Kidney (tissue), 14 donors: ENCODE measurements around the gene RNF141. TPM values are rescaled to one million over a fixed set of nuclear protein-coding genes. Genes with fewer than 3 reads are reported as not detected.

Experiments
- DNase-seq, 5 donors: peaks; one replicate each; pipeline ENCODE4 v3.0.0-alpha.2; 2013 to 2020
- FAIRE-seq: peaks from 2 replicates; lab custom pipeline; 2012; peaks lifted over from hg19 to GRCh38; lab: Jason Lieb, UNC
- H3K27ac ChIP-seq, 2 donors: one replicate each; pipeline ENCODE4 v1.7.0; 2013; ENCODE audit warnings: low read depth in 2 of 2, low read length in 2 of 2, inconsistent platforms in 1 of 2
- H3K27me3 ChIP-seq: one replicate; pipeline ENCODE4 v1.7.1; 2013; ENCODE audit warnings: low read length, inconsistent platforms; ENCODE audit not compliant: control insufficient read depth, insufficient read depth
- H3K36me3 ChIP-seq, 3 donors: one replicate each; pipeline versions ENCODE4 v1.7.0 to v1.7.1; 2013; ENCODE audit warnings: low read length in 3 of 3, control low read depth in 1 of 3, inconsistent platforms in 1 of 3; ENCODE audit not compliant: insufficient read depth in 3 of 3, control insufficient read depth in 2 of 3
- H3K4me1 ChIP-seq, 3 donors: one replicate each; pipeline versions ENCODE4 v1.7.0 to v1.7.1; 2013; ENCODE audit warnings: low read length in 3 of 3, inconsistent platforms in 1 of 3, low read depth in 1 of 3; ENCODE audit not compliant: control insufficient read depth in 2 of 3, insufficient read depth in 2 of 3
- H3K4me3 ChIP-seq, 3 donors: one replicate each; pipeline versions ENCODE4 v1.7.0 to v1.8.1; 2013; ENCODE audit warnings: low read length in 3 of 3, control low read depth in 1 of 3, inconsistent platforms in 1 of 3
- H3K9ac ChIP-seq, 3 donors: one replicate each; pipeline versions ENCODE4 v1.7.0 to v1.7.1; 2013; ENCODE audit warnings: low read length in 3 of 3, control low read depth in 1 of 3, inconsistent platforms in 1 of 3
- H3K9me3 ChIP-seq, 3 donors: one replicate each; pipeline versions ENCODE4 v1.7.0 to v1.7.1; 2013; ENCODE audit warnings: low read length in 3 of 3, control low read depth in 1 of 3, inconsistent platforms in 1 of 3; ENCODE audit not compliant: control insufficient read depth in 2 of 3, insufficient read depth in 1 of 3
- CTCF ChIP-seq: IDR thresholded peaks from 3 replicates; pipeline ENCODE4 v1.5.1; 2012; ENCODE audit warnings: mild to moderate bottlenecking, moderate library complexity, borderline replicate concordance; ENCODE audit not compliant: insufficient read depth; ENCODE audit errors: extremely low read depth
- intact Hi-C: fragments of 100-400 bp; cut with DNase I; formaldehyde crosslinking; loops from one replicate; pipeline ENCODE4 v1.11.1; 2022
- polyA plus RNA-seq: library from polyadenylated mRNA; stranded (reverse); fragments of 350-450 nt; fragmentation: Illumina TruSeq; extraction: RNeasy Lipid Tissue Mini Kit (QIAGEN cat#74804); gene quantifications from one replicate; pipeline ENCODE4 v1.2.3, GENCODE V29; 2014; ENCODE audit warnings: low read depth, low replicate concordance; ENCODE audit not compliant: insufficient read depth
- total RNA-seq: library from RNA; stranded (reverse); fragmentation: NEBNext Ultra II Directional; extraction: Animal tissue kit (Norgen Biotek cat#: 25700); gene quantifications from one replicate; pipeline ENCODE4 v1.2.1, GENCODE V29; 2021
- donor health status: control.
- donor health status: control.
- donor health status: control.
- donor health status: control.
- donor health status: control.
- donor health status: DM: yes; HTN: yes; CAD: no.
- donor health status: Normal renal cell carcinoma (clear cell type).

Gene RNF141
- total and polyA plus RNA-seq, 2 donors from 2014 or later: 20.5 to 35.8 TPM

DNA sequence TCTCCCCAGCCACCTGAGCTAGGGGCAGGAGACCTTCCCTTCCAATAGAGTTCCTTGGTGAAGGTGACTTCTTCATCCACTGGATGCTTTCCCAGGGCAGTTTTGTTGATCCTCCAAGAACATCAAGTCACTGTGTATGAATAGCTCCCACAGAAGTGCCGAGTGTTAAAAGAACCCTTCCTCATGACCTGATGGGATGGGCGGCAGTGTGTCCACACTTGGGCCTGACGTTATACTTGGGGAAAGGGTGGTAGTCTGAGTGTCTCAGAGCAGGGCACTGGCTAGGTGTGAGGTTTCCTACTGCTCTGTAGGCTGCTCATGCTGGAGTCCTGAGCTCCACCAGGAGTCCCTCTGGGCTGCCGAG is 35.0 kb upstream of the RNF141 start:
- DNase-seq: no peak
- H3K4me3 ChIP-seq: no peak overlapping the region
- H3K9ac ChIP-seq: no peak overlapping the region
- TF ChIP-seq CTCF: no peak
- FAIRE-seq: no peak
- H3K9me3 ChIP-seq: no peaks in the 10 kb centered on the region
- intact Hi-C loops: no loop called here
- no peaks in the 10 kb centered on the region for H3K27me3 ChIP-seq
- H3K36me3 ChIP-seq: peaks cover 0 to 6% (median 6%) of the 10 kb centered on the region in 3 donors
- no peak overlapping the region for H3K27ac ChIP-seq
- H3K4me1 ChIP-seq: no peaks in the 10 kb centered on the region

DNA sequence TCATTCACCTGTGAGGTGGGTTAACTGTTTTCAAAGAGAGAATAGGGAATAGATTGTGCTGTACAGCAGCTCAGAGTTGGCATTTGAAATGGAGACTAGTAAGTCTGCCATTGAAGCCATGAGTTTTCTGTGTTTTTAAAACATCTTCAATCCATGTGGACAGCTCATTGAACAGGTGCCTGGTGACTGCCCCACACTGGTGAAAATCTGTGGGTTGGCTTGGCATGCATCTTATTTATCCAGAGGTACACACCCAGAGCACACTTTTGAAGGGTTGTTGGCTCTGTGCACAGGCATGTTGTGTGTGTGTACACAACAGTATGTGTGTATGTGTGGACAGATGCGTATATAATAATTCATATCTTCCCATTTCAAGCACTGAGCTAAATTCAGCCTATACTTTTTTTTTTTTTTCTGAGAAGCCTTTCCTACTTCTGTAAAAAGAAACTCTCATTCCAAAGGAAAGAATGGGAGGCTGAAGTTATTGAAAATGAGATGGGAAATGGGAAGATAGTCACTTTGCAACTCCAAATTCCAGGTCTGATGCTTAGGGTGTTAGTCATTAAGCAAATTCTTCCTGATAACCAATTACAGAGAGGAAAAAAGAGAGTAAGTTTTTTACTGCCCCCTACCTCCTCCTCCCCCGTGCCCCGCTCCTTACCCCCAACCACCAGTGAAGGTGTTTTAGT is 34.5 kb upstream of the RNF141 start:
- peaks cover 0 to 6% (median 6%) of the 10 kb centered on the region in 3 donors for H3K36me3 ChIP-seq
- no peak overlapping the region for H3K4me3 ChIP-seq
- intact Hi-C loops: no loop called here
- H3K9ac ChIP-seq: no peak overlapping the region
- DNase-seq (no peak), FAIRE-seq (no peak)
- no peaks in the 10 kb centered on the region for H3K27me3 ChIP-seq
- TF ChIP-seq CTCF: no peak
- no peaks in the 10 kb centered on the region for H3K9me3 ChIP-seq
- H3K27ac ChIP-seq: no peak overlapping the region
- no peaks in the 10 kb centered on the region for H3K4me1 ChIP-seq

DNA sequence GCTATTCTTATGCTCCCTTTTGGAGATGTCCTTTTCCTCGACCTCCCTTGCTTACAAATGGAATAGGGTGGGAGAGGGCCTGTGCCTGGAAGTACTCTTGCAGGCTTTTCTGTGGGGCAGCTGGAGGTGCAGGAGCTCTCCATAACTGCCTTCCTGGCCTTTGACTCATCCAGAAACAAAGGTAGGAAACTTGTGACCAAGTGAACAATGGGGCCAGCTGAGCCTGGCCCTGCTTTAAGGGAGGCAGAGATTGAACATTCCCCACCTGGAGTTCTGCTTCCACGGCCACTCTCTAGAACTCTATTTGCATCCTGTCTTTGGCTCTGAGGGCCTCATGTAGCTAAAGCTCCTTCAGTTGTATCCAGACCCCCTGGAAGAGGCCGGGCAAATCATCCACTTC is 32.6 kb upstream of the RNF141 start:
- Histone ChIP-seq H3K9ac (no peak overlapping the region), H3K27me3 (no peaks in the 10 kb centered on the region), H3K4me3 (no peak overlapping the region), H3K36me3 (peaks cover 0 to 5% (median 0%) of the 10 kb centered on the region in 3 donors), H3K4me1 (no peaks in the 10 kb centered on the region), H3K27ac (no peak overlapping the region), H3K9me3 (no peaks in the 10 kb centered on the region)
- TF ChIP-seq CTCF: no peak
- intact Hi-C loops: no loop called here
- DNase-seq: no peak
- no peak for FAIRE-seq
